ENCODE measurements around the gene GRM4. TPM values are rescaled to one million over a fixed set of nuclear protein-coding genes. Genes with fewer than 3 reads are reported as not detected.

GRM4 gene
- total RNA-seq, 1 experiment from 2014 or later = 0.41 TPM

- CTCF ChIA-PET = interaction anchor here (1.7 kb wide), 1 partner anchor 8 kb away, joined by 5 read pairs; no protein-coding TSS in a partner anchor
- DNase-seq (ENCODE audit: low spot score) = no peak
- Histone ChIP-seq H3K4me1 (ENCODE audit: insufficient read depth, low read length, poor library complexity, severe bottlenecking) (no peaks in the 10 kb centered on the region), H3K27me3 (replicated peaks; ENCODE audit: insufficient read depth, low read depth, low read length, poor library complexity) (no peaks in the 10 kb centered on the region), H3K27ac (ENCODE audit: low read depth, low read length, poor library complexity, severe bottlenecking) (no peak overlapping the region), H3K4me3 (ENCODE audit: low read depth, low read length, poor library complexity, severe bottlenecking) (no peak overlapping the region), H3K36me3 (ENCODE audit: insufficient read depth, low read length, poor library complexity, severe bottlenecking) (no peaks in the 10 kb centered on the region), H3K9me3 (ENCODE audit: low read depth, low read length, poor library complexity, severe bottlenecking) (no peaks in the 10 kb centered on the region)
- POLR2A ChIA-PET (ENCODE audit: low non-redundant PET) = no interaction called here
- TF ChIP-seq EZH2 (IDR thresholded peaks at IDR 0.05; ENCODE audit: borderline replicate concordance, low read depth, low read length, poor library complexity, severe bottlenecking) (no peak), CTCF (conservative IDR thresholded peaks at IDR 0.05; ENCODE audit: low read depth, low read length) (no peak)
- intact Hi-C loops (cut with micrococcal nuclease; ENCODE audit: unreplicated experiment) = no loop called here
- BruUV-seq (replicated peaks) = no TSS peak
Observed at GRCh38 chr6:34046617-34047016, 99.3 kb downstream of the GRM4 start.

- Histone ChIP-seq H3K9me3 (ENCODE audit: low read depth, low read length, poor library complexity, severe bottlenecking) (no peaks in the 10 kb centered on the region), H3K27me3 (replicated peaks; ENCODE audit: insufficient read depth, low read depth, low read length, poor library complexity) (no peaks in the 10 kb centered on the region), H3K4me3 (ENCODE audit: low read depth, low read length, poor library complexity, severe bottlenecking) (no peak overlapping the region), H3K27ac (ENCODE audit: low read depth, low read length, poor library complexity, severe bottlenecking) (no peak overlapping the region), H3K36me3 (ENCODE audit: insufficient read depth, low read length, poor library complexity, severe bottlenecking) (no peaks in the 10 kb centered on the region), H3K4me1 (ENCODE audit: insufficient read depth, low read length, poor library complexity, severe bottlenecking) (no peaks in the 10 kb centered on the region)
- DNase-seq (ENCODE audit: low spot score) = no peak
- ChIA-PET CTCF (interaction anchor here (1.7 kb wide), 1 partner anchor 9 kb away, joined by 5 read pairs; no protein-coding TSS in a partner anchor), POLR2A (ENCODE audit: low non-redundant PET) (no interaction called here)
- intact Hi-C loops (cut with micrococcal nuclease; ENCODE audit: unreplicated experiment) = no loop called here
- TF ChIP-seq EZH2 (IDR thresholded peaks at IDR 0.05; ENCODE audit: borderline replicate concordance, low read depth, low read length, poor library complexity, severe bottlenecking) (no peak), CTCF (conservative IDR thresholded peaks at IDR 0.05; ENCODE audit: low read depth, low read length) (no peak)
- no TSS peak for BruUV-seq (replicated peaks)
Observed at GRCh38 chr6:34045771-34046170, 100.1 kb downstream of the GRM4 start.

- no peak for DNase-seq (ENCODE audit: low spot score)
- intact Hi-C loops (cut with micrococcal nuclease; ENCODE audit: unreplicated experiment) = no loop called here
- TF ChIP-seq EZH2 (IDR thresholded peaks at IDR 0.05; ENCODE audit: borderline replicate concordance, low read depth, low read length, poor library complexity, severe bottlenecking) (no peak), CTCF (conservative IDR thresholded peaks at IDR 0.05; ENCODE audit: low read depth, low read length) (no peak)
- ChIA-PET CTCF (interaction anchor here (1.7 kb wide), 1 partner anchor 10 kb away, joined by 5 read pairs; no protein-coding TSS in a partner anchor), POLR2A (ENCODE audit: low non-redundant PET) (no interaction called here)
- H3K36me3 ChIP-seq (ENCODE audit: insufficient read depth, low read length, poor library complexity, severe bottlenecking) = no peaks in the 10 kb centered on the region
- H3K9me3 ChIP-seq (ENCODE audit: low read depth, low read length, poor library complexity, severe bottlenecking) = no peaks in the 10 kb centered on the region
- H3K4me3 ChIP-seq (ENCODE audit: low read depth, low read length, poor library complexity, severe bottlenecking) = no peak overlapping the region
- BruUV-seq (replicated peaks) = no TSS peak
- no peaks in the 10 kb centered on the region for H3K27me3 ChIP-seq (replicated peaks; ENCODE audit: insufficient read depth, low read depth, low read length, poor library complexity)
- no peaks in the 10 kb centered on the region for H3K4me1 ChIP-seq (ENCODE audit: insufficient read depth, low read length, poor library complexity, severe bottlenecking)
- H3K27ac ChIP-seq (ENCODE audit: low read depth, low read length, poor library complexity, severe bottlenecking) = no peak overlapping the region
Observed at GRCh38 chr6:34044945-34045595, 100.8 kb downstream of the GRM4 start.
